IMR-90 (cell line): ENCODE data around the gene PLA2G4F. TPM values are rescaled to one million over a fixed set of nuclear protein-coding genes. Genes with fewer than 3 reads are reported as not detected.

Experiments used
- ATAC-seq: fragments of 200-7000 bp; cut with Tn5 transposase; 2 replicates; pipeline ENCODE4 v1.9.1; 2020; ENCODE audit warnings: low read depth, mild to moderate bottlenecking, moderate library complexity
- BruUV-seq: library from RNA; stranded (reverse); fragments of 400-500 nt; replicated peaks from 2 replicates; lab custom pipeline; 2021; lab: Mats Ljungman, UMichigan
- CTCF ChIA-PET: fragments of 300-600 bp; formaldehyde crosslinking; extraction: SDS; loops from one replicate; lab custom pipeline; 2021; ENCODE audit warnings: antibody characterized with exemption; lab: Yijun Ruan, JAX
- POLR2A ChIA-PET: fragments of 300-600 bp; sonication (Branson Sonifier 250); formaldehyde crosslinking; loops from one replicate; lab custom pipeline; 2022; ENCODE audit warnings: antibody characterized with exemption; ENCODE audit not compliant: unreplicated experiment; lab: Charles Lee
- DNase-seq: peaks from one replicate; pipeline ENCODE4 v3.0.0; 2013
- H2AFZ ChIP-seq: replicated peaks from 2 replicates; pipeline ENCODE3; 2013; ENCODE audit warnings: low read length, mild to moderate bottlenecking; ENCODE audit not compliant: poor library complexity
- H2AK5ac ChIP-seq: 2 replicates; pipeline ENCODE4 v1.6.1; 2013; ENCODE audit warnings: low read depth, low read length, inconsistent platforms
- H2AK9ac ChIP-seq: replicated peaks from 2 replicates; pipeline ENCODE3; 2013; ENCODE audit warnings: mild to moderate bottlenecking, low read depth, low read length, moderate library complexity; ENCODE audit not compliant: poor library complexity
- H2BK120ac ChIP-seq: 2 replicates; pipeline ENCODE4 v1.6.1; 2013; ENCODE audit warnings: low read depth, low read length, inconsistent platforms
- H2BK15ac ChIP-seq: 3 replicates; pipeline ENCODE4 v1.6.1; 2013; ENCODE audit warnings: low read depth, low read length, inconsistent platforms
- H2BK20ac ChIP-seq: 2 replicates; pipeline ENCODE4 v1.6.1; 2013; ENCODE audit warnings: low read depth, mild to moderate bottlenecking, inconsistent platforms, low read length, moderate library complexity
- H2BK5ac ChIP-seq: 2 replicates; pipeline ENCODE4 v1.6.1; 2013; ENCODE audit warnings: mild to moderate bottlenecking, low read depth, low read length, inconsistent platforms; ENCODE audit not compliant: poor library complexity, severe bottlenecking
- H3K14ac ChIP-seq: replicated peaks from 2 replicates; pipeline ENCODE4 v1.6.1; 2013; ENCODE audit warnings: low read depth, low read length, inconsistent platforms
- H3K18ac ChIP-seq: 2 replicates; pipeline ENCODE4 v1.6.1; 2013; ENCODE audit warnings: low read depth, low read length, control low read depth
- H3K23ac ChIP-seq: 2 replicates; pipeline ENCODE4 v1.6.1; 2013; ENCODE audit warnings: low read depth, low read length, inconsistent platforms
- H3K27ac ChIP-seq: 2 replicates; pipeline ENCODE4 v1.5.1; 2013; ENCODE audit warnings: mild to moderate bottlenecking, control low read depth, low read length; ENCODE audit not compliant: insufficient read depth
- H3K27me3 ChIP-seq: 2 replicates; pipeline ENCODE4 v1.6.1; 2013; ENCODE audit warnings: low read length; ENCODE audit not compliant: control insufficient read depth, insufficient read depth
- H3K36me3 ChIP-seq: 2 replicates; pipeline ENCODE4 v1.6.1; 2013; ENCODE audit warnings: low read length, mixed read lengths; ENCODE audit not compliant: control insufficient read depth, insufficient read depth
- H3K4ac ChIP-seq: 2 replicates; pipeline ENCODE4 v1.6.1; 2013; ENCODE audit warnings: low read depth, low read length, inconsistent platforms
- H3K4me1 ChIP-seq: 2 replicates; pipeline ENCODE4 v1.6.1; 2013; ENCODE audit warnings: low read length, mixed read lengths; ENCODE audit not compliant: control insufficient read depth, insufficient read depth
- H3K4me2 ChIP-seq: 2 replicates; pipeline ENCODE4 v1.6.1; 2013; ENCODE audit warnings: low read depth, mild to moderate bottlenecking, control low read depth, low read length, moderate library complexity
- H3K4me3 ChIP-seq: 2 replicates; pipeline ENCODE4 v1.5.1; 2013; ENCODE audit warnings: low read depth, mild to moderate bottlenecking, control low read depth, low read length, moderate library complexity; ENCODE audit not compliant: insufficient read depth
- H3K56ac ChIP-seq: 2 replicates; pipeline ENCODE4 v1.6.1; 2013; ENCODE audit warnings: low read length, inconsistent platforms; ENCODE audit not compliant: insufficient read depth; ENCODE audit errors: extremely low read depth
- H3K79me1 ChIP-seq, 2 experiments: 2 replicates each; pipeline ENCODE4 v1.6.1; 2013; ENCODE audit warnings: low read length in 2 of 2, inconsistent platforms in 1 of 2, low read depth in 1 of 2
- H3K9ac ChIP-seq: 2 replicates; pipeline ENCODE4 v1.6.1; 2013; ENCODE audit warnings: low read depth, low read length, control low read depth
- H3K9me1 ChIP-seq: 2 replicates; pipeline ENCODE4 v1.6.1; 2013; ENCODE audit warnings: low read length, inconsistent platforms; ENCODE audit not compliant: insufficient read depth
- H3K9me3 ChIP-seq: 2 replicates; pipeline ENCODE4 v1.6.1; 2013; ENCODE audit warnings: low read length; ENCODE audit not compliant: control insufficient read depth, insufficient read depth
- H4K20me1 ChIP-seq: 2 replicates; pipeline ENCODE4 v1.6.1; 2013; ENCODE audit warnings: low read length, inconsistent platforms; ENCODE audit not compliant: insufficient read depth
- H4K5ac ChIP-seq: 2 replicates; pipeline ENCODE4 v1.6.1; 2013; ENCODE audit warnings: mild to moderate bottlenecking, low read depth, low read length, control low read depth
- H4K8ac ChIP-seq, 2 experiments: 2 replicates each; pipeline ENCODE4 v1.6.1; 2013; ENCODE audit warnings: low read depth in 2 of 2, low read length in 2 of 2, control low read depth in 1 of 2, inconsistent platforms in 1 of 2
- H4K91ac ChIP-seq: 2 replicates; pipeline ENCODE4 v1.6.1; 2013; ENCODE audit warnings: low read depth, low read length, inconsistent platforms; ENCODE audit not compliant: insufficient read depth
- BHLHE40 ChIP-seq: fragments of 150-350 bp; IDR thresholded peaks from 2 replicates; pipeline ENCODE4 v1.6.1; 2016; ENCODE audit warnings: mild to moderate bottlenecking, low read depth, low read length
- CEBPB ChIP-seq: IDR thresholded peaks from 2 replicates; pipeline ENCODE4 v1.6.1; 2012; ENCODE audit warnings: low read depth, low read length, improper control_type of control experiment
- CHD1 ChIP-seq: IDR thresholded peaks from 2 replicates; pipeline ENCODE4 v1.6.1; 2012; ENCODE audit warnings: low read depth, low read length, improper control_type of control experiment
- MXI1 ChIP-seq: IDR thresholded peaks from 2 replicates; pipeline ENCODE4 v1.6.1; 2012; ENCODE audit warnings: low read depth, mild to moderate bottlenecking, low read length, moderate library complexity, borderline replicate concordance
- NFE2L2 ChIP-seq: fragments of 150-350 bp; IDR thresholded peaks from 2 replicates; pipeline ENCODE4 v1.6.1; 2016; ENCODE audit warnings: low read depth, mild to moderate bottlenecking, low read length
- RAD21 ChIP-seq: IDR thresholded peaks from 2 replicates; pipeline ENCODE4 v1.6.1; 2012; ENCODE audit warnings: low read length, improper control_type of control experiment
- RFX5 ChIP-seq: IDR thresholded peaks from 2 replicates; pipeline ENCODE4 v1.8.0; 2012; ENCODE audit warnings: low read depth, mild to moderate bottlenecking, low read length, moderate library complexity
- SMC3 ChIP-seq: fragments of 150-350 bp; IDR thresholded peaks from 2 replicates; pipeline ENCODE4 v1.6.1; 2016; ENCODE audit warnings: low read depth, mild to moderate bottlenecking, antibody characterized with exemption, low read length, moderate library complexity
- WGBS, 2 experiments: methylation state at CpG; one replicate each; pipeline versions ENCODE4 v1.1.5 to v1.1.7; 2013; ENCODE audit warnings: missing lambda C conversion rate in 2 of 2; ENCODE audit not compliant: insufficient read length in 1 of 2; ENCODE audit errors: extremely low coverage in 2 of 2; 5-methylcytosine and 5-hydroxymethylcytosine counted together
- dilution Hi-C: fragments of 300-500 bp; cut with HindIII; formaldehyde crosslinking; loops from one replicate; pipeline ENCODE4 v1.14.3; 2018; ENCODE audit warnings: low sequenced_read_pairs; ENCODE audit not compliant: unreplicated experiment
- in situ Hi-C: fragments of 300-500 bp; cut with MboI; formaldehyde crosslinking; loops from 3 replicates; pipeline ENCODE4 v1.14.3; 2019; ENCODE audit warnings: low sequenced_read_pairs, inconsistent platforms, mixed read lengths
- intact Hi-C: fragments of 100-400 bp; cut with micrococcal nuclease; formaldehyde crosslinking; loops from 2 replicates; pipeline ENCODE4 v1.10.0; 2022
- polyA plus RNA-seq, 3 experiments: library from polyadenylated mRNA; depleted of rRNA; stranded (reverse); fragments of >200 nt; gene quantifications; 2 replicates each; pipeline ENCODE4 v1.2.3, GENCODE V29; 2012; ENCODE audit warnings: low replicate concordance in 1 of 3
- total RNA-seq: library from RNA; depleted of rRNA; stranded (reverse); fragments of >200 nt; gene quantifications from 2 replicates; pipeline ENCODE4 v1.2.3, GENCODE V29; 2012
- TF ChIP-seq, protein P1 (sequence below): fragments of 150-350 bp; IDR thresholded peaks from 2 replicates; pipeline ENCODE4 v1.6.1; 2016; ENCODE audit warnings: low read depth, mild to moderate bottlenecking, low read length, moderate library complexity, borderline replicate concordance
- TF ChIP-seq, protein P2 (sequence below): conservative IDR thresholded peaks from 2 replicates; pipeline ENCODE4 v1.5.1; 2012; ENCODE audit warnings: mild to moderate bottlenecking, low read depth, low read length, improper control_type of control experiment

PLA2G4F gene
- total and polyA plus RNA-seq, 2 of the 4 experiments (the other 2 are of a cell fraction) = not detected

DNA sequence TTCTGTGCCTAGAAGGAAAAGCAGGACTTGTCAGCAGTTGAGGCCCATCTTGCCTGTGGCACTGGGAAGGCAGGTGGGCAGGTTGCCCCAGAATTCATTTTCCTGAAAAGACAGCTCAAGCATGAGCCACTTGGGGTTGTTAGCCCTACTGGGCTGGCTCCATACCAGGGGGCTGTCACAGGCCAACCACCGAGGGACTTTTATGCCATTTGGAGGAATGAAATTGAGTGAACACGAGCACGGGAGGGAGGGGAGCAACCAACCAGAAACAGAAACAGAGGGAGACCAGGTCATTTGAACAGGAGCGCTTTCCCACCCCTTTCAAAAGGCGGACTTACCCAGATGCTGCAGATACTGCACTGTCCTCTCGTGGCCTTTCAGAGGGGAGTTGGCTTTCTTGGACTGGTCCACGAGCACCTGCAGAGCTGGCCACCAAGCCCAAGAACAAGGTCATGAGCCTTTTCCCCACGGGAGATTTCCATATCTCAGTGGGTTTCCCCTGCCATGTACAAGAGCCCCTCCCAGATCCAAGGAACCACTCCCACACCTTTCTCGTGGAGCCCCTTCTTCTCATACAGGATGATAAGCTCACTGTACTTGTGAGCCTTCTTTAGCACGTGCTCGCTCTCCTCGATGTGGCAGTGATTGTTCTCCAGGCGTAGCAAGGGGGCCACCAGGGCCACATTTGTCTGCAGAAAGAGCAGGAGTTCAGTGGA lies 9.9 kb upstream of the PLA2G4F start:
- POLR2A ChIA-PET = no interaction called here
- Histone ChIP-seq H3K4me1 (no peaks in the 10 kb centered on the region), H3K27me3 (no peaks in the 10 kb centered on the region), H2BK20ac (no peak overlapping the region), H4K8ac (no peak overlapping the region), H3K9me3 (no peaks in the 10 kb centered on the region), H2AK5ac (no peak overlapping the region), H2BK120ac (no peak overlapping the region), H3K23ac (no peak overlapping the region), H3K9me1 (0 out of 2 replicates have a peak, but pooled peaks cover 7% of the 10 kb centered on the region), H2BK5ac (no peak overlapping the region), H3K4me3 (no peak overlapping the region), H3K36me3 (peaks cover 71% of the 10 kb centered on the region), H3K18ac (no peak overlapping the region), H2AK9ac (no peak overlapping the region), H3K56ac (no peak overlapping the region), H4K20me1 (no peaks in the 10 kb centered on the region; the same call in 1 of the 2 replicates), H2AFZ (no peak overlapping the region), H2BK15ac (no peak overlapping the region), H3K4me2 (no peak overlapping the region), H3K4ac (no peak overlapping the region), H3K79me1 (peaks cover 0 to 10% of the 10 kb centered on the region in 2 experiments; a peak in 2 of 4 replicates), H4K5ac (no peak overlapping the region), H3K14ac (no peak overlapping the region), H4K91ac (no peak overlapping the region), H3K9ac (no peak overlapping the region), H3K27ac (no peak overlapping the region)
- BruUV-seq = no TSS peak
- DNase-seq = no peak
- dilution Hi-C loops (no loop called here), in situ Hi-C loops (no loop called here), intact Hi-C loops (no loop called here)
- CTCF ChIA-PET = no interaction called here
- ATAC-seq = no peak
- TF ChIP-seq, protein P1, sequence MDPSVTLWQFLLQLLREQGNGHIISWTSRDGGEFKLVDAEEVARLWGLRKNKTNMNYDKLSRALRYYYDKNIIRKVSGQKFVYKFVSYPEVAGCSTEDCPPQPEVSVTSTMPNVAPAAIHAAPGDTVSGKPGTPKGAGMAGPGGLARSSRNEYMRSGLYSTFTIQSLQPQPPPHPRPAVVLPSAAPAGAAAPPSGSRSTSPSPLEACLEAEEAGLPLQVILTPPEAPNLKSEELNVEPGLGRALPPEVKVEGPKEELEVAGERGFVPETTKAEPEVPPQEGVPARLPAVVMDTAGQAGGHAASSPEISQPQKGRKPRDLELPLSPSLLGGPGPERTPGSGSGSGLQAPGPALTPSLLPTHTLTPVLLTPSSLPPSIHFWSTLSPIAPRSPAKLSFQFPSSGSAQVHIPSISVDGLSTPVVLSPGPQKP = no peak
- no peak for TF ChIP-seq NFE2L2
- TF ChIP-seq RAD21 = no peak
- TF ChIP-seq BHLHE40 = no peak
- TF ChIP-seq CHD1 = no peak
- TF ChIP-seq SMC3 = no peak
- no peak for TF ChIP-seq RFX5
- no peak for TF ChIP-seq MXI1
- no peak for TF ChIP-seq CEBPB
- TF ChIP-seq, protein P2, sequence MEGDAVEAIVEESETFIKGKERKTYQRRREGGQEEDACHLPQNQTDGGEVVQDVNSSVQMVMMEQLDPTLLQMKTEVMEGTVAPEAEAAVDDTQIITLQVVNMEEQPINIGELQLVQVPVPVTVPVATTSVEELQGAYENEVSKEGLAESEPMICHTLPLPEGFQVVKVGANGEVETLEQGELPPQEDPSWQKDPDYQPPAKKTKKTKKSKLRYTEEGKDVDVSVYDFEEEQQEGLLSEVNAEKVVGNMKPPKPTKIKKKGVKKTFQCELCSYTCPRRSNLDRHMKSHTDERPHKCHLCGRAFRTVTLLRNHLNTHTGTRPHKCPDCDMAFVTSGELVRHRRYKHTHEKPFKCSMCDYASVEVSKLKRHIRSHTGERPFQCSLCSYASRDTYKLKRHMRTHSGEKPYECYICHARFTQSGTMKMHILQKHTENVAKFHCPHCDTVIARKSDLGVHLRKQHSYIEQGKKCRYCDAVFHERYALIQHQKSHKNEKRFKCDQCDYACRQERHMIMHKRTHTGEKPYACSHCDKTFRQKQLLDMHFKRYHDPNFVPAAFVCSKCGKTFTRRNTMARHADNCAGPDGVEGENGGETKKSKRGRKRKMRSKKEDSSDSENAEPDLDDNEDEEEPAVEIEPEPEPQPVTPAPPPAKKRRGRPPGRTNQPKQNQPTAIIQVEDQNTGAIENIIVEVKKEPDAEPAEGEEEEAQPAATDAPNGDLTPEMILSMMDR = no peak
- 86% methylated on average over 1 of the region's 13 CpGs; no CpG with 5 or more reads in 1 of the 2 experiments for WGBS, 2 experiments
